Erythroblast (primary cell): ENCODE results near the gene ANTXR2.

Experiments used
- DNase-seq, 2 experiments: peaks; one replicate each; lab custom pipeline; 2025; lab: John Stamatoyannopoulos, UW
- GATA1 ChIP-seq: IDR thresholded peaks from 2 replicates; pipeline ENCODE4 v1.6.1; 2011; ENCODE audit warnings: low read depth, mild to moderate bottlenecking, control low read depth, low read length, moderate library complexity
- POLR2A ChIP-seq: IDR thresholded peaks from 2 replicates; pipeline ENCODE4 v1.6.1; 2011; ENCODE audit warnings: mild to moderate bottlenecking, low read length

The ANTXR2 gene

DNA sequence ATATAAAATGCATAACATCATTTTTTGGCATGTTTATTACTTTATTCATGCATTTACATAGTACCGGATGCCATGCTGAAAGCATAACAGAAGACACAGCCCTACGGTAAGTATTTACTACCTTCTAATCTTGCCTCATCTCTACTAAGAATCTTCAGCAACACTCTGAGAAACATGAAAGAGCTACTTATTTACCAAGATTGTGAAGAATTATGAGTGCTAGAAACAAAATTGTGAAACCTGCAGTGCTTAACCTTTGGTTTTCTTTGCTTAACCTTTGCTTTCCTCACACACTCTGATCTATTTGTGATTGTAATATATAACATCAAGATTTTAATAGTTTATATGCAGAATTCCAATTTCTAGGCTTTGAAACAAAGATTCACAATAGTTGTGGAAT lies 7.4 kb downstream of the ANTXR2 start:
- no peak for DNase-seq

DNA sequence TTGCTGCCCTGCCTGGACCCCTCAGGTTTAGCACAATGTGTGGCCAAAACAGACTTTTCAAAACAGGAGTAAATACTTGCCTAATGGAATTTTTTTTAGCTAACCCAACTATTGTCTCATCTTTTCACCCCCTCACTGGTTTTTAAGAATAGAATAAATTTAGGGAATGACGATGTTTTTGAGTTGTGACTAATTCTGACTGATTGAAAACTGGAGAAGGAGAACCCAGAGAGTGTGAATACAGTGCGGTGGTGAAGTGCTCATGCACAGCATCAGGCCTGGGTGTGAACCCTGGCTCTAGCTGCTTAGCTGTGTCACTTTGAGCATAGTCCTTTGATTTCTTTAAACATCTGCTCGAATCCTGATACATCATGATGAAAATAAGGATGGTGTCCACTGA lies 10.5 kb downstream of the ANTXR2 start:
- DNase-seq, result peak in 1 of 2 experiments; percentile 14

More for the DNA sequence above, 7.4 kb downstream of the ANTXR2 start:
- no peak for TF ChIP-seq POLR2A
- TF ChIP-seq GATA1, result no peak

DNA sequence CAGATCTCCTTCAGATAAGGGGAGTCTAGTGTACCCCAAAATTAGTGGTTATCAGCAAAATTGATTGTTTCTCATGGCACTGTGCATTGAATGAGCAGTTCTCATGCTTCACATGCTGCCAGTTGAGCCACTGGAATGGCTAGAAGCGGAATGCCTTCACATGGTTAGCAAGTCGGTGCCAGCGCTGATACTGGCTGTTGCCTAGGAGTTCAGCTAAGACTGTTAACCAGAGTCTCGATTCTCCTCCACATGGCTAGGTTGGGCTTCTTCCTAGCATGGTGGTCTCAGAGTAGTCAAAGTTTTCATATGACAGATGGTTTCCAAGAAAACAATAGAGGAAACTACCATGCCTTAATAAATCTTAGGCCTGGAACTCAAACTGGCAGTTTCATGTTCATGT lies 12.2 kb downstream of the ANTXR2 start:
- TF ChIP-seq POLR2A (no peak), GATA1 (no peak)
- no peak for DNase-seq

More for the DNA sequence above, 10.5 kb downstream of the ANTXR2 start:
- no peak for TF ChIP-seq POLR2A
- no peak for TF ChIP-seq GATA1

DNA sequence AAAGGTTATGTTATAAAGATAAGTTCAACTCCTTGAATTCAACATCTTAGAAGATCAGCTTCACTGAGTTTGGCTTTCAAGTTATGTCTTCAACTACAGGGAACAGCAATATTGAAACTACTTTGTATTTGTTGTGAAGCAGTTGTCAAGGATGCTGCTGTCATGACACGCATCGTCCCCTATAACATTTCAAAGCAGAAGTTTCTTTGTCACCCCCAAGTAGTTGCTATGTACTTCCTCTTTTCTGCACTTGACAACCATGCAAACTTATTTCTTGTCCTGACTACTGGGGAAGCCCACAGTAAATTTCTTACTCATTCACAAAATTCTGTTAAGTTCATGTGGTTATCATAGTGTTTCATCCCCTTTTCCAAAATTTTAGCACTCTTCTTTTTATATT lies 14.3 kb downstream of the ANTXR2 start:
- DNase-seq, result peak in 1 of 2 experiments; percentile 34
- TF ChIP-seq POLR2A (no peak), GATA1 (no peak)

DNA sequence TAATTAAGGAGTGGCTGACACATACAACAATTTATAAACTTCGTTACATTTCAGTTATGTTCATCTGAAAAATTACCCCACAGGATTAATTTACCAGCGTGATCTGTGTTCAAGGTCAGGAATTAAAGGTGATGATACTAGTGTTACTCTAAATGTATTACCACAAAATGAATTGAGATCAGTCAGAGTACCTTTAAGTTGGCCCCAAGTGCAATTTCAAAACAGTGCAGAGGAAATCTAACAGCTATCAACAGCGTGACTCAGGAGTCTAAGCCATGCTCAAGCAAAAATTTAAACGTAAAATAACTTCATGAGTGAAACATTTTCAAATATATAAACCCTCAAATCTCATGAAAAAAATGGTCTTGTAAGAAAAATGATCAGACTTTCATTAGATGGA lies 18.7 kb downstream of the ANTXR2 start:
- no peak for DNase-seq
- no peak for TF ChIP-seq POLR2A
- no peak for TF ChIP-seq GATA1

DNA sequence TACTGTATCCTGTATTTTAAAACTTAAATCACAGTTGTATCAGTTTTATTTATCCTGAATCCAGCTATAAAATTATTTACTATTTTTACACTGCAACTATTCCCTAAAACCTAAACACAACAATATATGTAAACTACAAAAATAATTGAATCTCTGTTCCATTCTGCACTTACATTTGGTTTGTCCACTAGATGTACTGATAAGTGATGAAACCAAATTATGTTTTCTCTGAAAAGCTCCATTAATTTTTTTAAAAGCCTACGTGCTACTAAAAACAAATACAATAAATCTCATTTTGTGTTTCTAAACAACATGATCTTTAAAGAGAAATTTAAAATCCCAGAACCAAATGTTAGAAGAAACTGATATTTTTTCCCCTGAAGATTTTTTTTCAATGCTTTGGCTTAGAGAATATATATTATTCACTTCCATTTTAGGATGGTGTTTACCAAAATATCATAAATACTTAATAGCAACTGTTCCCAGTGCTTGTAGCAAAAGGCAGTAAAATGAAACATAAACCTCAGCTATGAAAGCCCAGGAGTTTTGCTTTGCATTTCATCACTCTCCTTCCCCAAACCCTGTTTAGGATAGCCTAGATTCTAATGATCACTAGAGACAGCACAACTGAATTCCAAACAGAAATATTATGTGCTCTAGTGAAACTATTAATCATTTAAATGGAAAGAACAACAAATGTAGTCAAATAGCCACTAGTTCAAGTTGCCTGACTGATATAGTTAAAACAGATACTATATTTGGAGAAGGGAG lies 19.7 kb downstream of the ANTXR2 start:
- no peak for DNase-seq
- TF ChIP-seq GATA1, result no peak
- no peak for TF ChIP-seq POLR2A

DNA sequence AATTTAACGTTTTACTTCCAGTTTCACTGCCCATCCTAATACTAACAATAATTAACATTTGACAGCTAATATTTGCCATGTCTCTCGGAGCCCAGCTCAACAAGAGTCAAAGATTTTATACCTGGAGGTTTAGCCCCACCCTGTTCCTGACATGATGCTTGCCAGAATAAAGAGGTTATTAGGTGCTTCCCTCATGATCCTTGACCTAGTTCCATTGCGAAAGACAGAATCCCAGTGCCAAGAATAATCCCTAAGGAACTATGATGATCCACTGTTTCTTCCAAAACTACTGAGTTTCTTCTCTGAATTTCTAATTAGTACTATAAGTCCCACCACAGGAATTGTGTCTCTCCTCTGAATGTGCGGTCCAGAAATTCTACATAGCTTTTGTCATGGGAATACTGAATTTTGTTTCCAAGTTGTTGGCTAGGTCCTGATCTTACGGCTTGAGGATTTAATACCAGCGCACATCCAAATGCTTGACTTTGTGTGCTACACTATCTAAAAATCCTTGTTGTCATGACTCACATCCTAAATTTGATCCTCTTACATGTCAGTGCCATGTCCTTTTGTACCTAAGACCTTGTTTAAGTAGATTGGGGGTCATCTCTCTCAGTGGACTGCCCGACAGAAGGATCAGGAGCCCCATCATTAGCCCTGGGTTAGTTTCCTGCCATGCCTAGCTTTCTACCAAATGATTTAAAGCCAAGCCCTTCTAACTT lies 23.1 kb downstream of the ANTXR2 start:
- no peak for TF ChIP-seq GATA1
- TF ChIP-seq POLR2A, result no peak
- no peak for DNase-seq

DNA sequence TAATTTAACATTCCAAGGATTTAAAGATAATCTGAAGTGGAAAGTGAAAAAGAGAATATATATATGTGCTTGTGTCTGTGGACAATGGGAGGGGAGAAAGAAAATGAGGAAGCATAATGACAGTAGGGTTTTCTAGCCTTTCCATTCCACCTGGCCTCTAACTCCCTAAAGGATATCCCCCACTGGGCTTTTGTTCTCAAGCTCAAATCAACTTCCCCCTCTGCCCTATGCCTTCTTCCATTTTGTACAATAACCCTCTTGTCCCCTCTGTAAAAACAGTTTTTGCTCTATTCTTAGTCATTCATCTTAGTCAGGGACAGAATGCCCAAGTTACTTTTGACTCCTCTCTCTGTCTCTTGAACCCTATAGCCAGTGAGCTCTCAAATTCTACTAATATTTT lies 23.6 kb downstream of the ANTXR2 start:
- DNase-seq, result no peak
- TF ChIP-seq POLR2A (no peak), GATA1 (no peak)

DNA sequence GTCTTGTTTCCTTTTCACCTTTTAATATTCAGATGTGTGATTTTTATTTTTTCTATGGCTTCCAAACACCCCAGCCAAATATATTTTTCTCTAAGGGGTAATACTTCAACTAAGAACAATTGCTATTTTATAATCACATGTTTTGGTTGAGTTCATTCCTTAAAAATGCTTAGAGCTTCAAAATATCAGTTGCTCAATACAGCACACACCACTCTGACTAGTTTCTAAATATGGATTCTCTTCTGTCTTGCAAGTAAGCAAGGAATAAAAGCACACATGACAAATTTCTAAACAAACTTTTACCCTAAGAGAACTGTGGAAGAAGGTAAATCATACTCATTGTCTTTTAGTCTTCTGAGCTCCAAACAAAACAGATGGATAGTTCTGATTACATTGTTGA lies 27.2 kb downstream of the ANTXR2 start:
- DNase-seq, result no peak
- TF ChIP-seq GATA1, result no peak
- TF ChIP-seq POLR2A, result no peak

DNA sequence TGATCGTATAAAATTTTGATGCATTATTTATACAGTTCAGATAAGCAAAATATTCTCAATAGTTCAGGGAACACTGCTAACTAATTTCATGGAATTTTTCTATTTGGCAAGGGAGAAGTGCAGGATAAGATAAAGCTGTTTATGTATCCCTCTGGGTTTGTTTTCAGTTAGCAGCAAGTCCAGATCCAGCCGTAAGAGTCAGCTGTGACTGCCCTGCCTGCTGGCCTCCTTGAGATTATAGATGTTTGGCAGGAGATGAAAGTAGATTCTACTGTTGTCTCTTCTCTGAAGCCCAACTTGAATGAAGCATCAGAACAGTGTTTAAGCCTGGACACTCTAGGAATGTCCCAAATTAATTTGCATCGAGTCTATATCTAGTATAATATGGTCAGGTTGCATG lies 29.5 kb downstream of the ANTXR2 start:
- TF ChIP-seq POLR2A (no peak), GATA1 (no peak)
- DNase-seq, result no peak

DNA sequence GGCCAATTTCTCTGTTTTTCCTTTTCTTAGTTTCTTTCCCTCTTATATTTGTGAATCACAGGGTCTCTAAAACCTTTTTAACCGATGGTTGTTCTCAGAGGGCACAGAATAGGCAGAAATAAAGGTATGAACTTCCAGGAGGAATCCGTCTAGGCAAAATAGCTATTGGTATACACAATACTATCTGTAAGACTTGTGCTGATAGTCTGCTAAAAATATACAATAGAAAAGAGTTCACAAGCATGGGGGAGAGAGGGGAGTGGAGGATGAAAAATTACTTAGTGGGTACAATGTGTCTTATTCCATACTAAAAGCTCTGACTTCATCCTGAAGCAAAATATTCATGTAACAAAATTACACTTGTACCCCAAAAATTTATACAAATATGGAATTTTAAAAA lies 30.2 kb downstream of the ANTXR2 start:
- no peak for TF ChIP-seq POLR2A
- TF ChIP-seq GATA1, result no peak

DNA sequence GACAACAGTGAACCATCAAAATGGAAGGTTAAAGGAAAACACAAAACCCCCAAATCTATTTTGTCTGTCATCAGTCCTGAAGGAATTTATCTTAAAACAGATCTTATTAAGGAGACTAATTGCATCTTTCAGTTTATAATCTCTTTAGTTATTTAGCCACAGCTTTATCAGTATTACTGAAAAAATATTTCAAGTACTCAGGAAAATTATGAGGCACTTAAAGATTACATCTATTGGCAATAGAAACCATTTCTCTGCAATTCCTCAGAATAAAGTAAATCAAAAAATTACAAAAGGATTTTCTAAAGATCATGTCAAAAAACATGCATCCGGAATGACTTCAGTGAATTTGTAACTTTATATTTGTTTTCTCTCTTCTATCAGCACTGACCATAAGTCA lies 35.2 kb downstream of the ANTXR2 start:
- TF ChIP-seq GATA1, result no peak
- TF ChIP-seq POLR2A, result no peak
- no peak for DNase-seq

More for the DNA sequence above, 30.2 kb downstream of the ANTXR2 start:
- DNase-seq, result no peak

DNA sequence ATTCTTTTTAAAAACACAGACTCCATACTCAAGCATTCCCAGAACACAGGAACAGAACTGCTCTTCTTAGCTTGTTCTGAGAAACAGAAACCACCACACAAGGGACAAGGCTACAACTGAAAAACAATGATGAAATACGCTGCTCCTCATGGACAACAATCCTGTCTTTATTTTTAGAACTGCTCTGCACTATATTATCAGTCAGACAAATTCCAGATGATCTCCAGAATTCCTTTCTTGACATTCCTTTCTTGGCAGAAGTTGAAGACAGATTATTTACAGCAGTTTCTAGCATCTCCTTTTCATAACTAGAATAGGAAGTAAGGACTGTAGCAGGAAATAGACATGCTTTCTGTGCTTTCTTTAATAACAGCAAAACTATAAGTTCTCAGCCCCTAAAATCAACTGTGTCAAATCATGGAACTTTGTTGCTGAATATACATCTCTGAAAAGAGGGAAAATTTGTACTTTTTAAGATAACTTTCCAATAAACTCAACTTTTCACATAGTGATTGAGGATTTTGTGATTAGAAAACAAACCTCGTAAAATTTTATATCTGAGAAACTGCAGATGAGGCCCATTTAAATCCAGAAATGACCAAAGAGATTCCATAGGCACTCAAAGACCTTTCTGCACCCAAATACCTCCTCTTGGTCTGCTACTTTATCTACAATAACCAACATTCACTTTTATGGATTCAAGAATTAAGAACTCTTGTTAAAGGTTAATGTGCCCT lies 35.9 kb downstream of the ANTXR2 start:
- no peak for DNase-seq
- TF ChIP-seq POLR2A (no peak), GATA1 (no peak)

DNA sequence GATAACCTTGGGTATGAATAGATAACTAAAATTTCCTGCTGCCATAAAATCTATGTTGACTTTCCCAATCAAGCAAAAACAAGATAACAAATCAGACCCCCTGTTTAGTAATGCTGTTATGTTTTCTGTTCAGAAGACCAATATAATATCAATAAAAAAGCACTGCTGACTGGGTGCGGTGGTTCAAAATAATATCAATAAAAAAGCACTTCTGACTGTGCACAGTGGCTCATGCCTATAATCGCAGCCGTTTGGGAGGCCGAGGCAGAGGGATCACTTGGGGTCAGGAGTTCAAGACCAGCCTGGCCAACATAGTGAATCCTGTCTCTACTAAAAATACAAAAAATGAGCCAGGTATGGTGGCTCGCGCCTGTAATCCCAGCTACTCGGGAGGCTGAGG lies 36.7 kb downstream of the ANTXR2 start:
- TF ChIP-seq GATA1, result no peak
- no peak for TF ChIP-seq POLR2A
- no peak for DNase-seq
